CD4-positive, alpha-beta T cell treated with Interleukin-21 for 1 hour (primary cell): ENCODE measurements around the gene TASP1.

Source experiments
- DNase-seq: peaks from one replicate; pipeline ENCODE4 v3.0.0-alpha.2; 2020

The TASP1 gene

GRCh38 chr20:13563854-13564253, 74.9 kb downstream of the TASP1 start:
- DNase-seq, result no peak

DNA sequence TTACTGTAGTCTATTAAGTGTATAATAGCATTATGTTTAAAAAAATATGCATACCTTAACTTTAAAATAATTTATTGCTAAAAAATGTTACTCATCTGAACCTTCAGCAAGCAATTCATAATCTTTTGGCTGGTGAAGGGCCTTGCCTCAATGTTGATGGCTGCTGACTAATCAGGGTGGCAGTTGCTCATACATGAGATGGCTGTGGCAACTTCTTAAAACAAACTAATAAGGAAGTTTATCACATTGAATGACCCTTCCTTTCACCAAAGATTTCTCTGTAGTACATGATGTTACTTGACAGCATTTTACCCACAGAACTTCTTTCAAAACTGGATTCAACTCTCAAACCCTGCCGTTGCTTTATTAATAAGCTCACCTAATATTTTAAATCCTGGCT, 84.0 kb downstream of the TASP1 start:
- DNase-seq, result no peak

GRCh38 chr20:13554076-13554475, 84.7 kb downstream of the TASP1 start:
- DNase-seq, result no peak

GRCh38 chr20:13552061-13552460, 86.7 kb downstream of the TASP1 start:
- DNase-seq, result no peak

DNA sequence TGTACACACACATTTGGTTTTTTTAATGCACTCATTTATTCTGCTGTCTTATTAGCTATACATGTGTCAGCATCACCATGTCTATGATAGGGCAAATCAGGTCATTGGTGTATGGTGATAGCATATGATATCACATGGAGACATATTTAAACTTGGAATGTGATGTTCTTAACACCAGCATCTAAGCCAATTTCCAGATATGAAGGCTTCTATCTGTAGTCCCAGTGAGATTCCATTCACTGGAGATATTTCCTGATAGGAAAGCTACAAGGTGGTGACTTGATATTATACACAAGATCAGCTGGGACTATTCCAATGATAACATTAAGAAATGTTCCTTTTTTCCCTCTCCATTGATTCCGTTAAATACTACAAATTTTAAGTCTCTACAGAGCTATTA, 89.3 kb downstream of the TASP1 start:
- DNase-seq, result no peak

DNA sequence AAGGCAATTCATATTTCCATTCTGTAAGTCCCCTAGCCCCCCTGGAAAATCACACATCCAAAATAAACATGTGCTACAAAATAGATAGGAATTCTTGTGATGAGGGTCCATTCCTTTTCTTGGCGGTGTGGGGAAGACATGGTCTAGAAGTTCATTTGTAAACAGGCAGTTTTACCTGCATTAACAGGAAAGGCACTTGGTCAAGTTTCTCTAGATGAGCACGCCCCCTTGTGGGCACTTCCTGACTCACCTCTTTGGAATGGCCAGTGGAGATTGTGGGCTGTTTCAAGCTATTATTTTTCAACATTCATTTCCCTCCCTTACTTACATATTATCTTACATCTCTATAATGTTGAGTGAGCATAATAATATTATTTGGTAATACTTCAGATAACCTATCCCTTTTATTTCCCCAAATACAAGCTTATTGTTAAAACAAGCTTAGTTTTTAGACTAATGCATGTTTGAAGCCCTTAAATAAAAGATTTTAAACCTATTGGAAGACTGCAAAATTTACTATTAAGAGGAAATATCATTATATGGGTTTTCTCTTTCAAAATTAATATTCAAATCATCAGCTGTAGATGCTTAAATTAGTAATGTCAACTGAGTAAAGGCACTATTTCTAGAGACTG, 92.1 kb downstream of the TASP1 start:
- DNase-seq, result peak; percentile 57

DNA sequence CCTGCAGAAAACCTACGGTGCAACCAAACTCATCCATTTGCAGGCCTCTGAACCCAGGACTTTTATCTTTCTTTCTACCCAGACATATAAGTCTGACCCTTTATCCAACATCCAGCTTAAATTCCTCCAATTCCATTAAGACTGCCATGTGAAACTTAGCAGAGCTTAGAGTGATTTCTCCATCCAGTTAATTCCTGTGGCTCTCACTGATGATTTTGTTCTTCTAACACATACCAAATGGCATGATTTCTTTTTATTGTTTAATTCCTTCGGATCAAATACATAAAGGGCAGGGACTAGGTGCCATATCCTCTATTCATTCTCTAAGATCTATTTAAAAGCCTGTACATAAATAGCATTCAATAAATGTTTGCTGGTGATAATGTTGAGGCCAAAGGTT, 92.9 kb downstream of the TASP1 start:
- no peak for DNase-seq

- DNase-seq, result no peak
Observed at GRCh38 chr20:13543783-13544182, 94.9 kb downstream of the TASP1 start.

GRCh38 chr20:13535627-13536026, 103.1 kb downstream of the TASP1 start:
- no peak for DNase-seq

- DNase-seq, result no peak
Observed at GRCh38 chr20:13533946-13534345, 104.8 kb downstream of the TASP1 start.

- no peak for DNase-seq
Observed at GRCh38 chr20:13530146-13530545, 108.6 kb downstream of the TASP1 start.

DNA sequence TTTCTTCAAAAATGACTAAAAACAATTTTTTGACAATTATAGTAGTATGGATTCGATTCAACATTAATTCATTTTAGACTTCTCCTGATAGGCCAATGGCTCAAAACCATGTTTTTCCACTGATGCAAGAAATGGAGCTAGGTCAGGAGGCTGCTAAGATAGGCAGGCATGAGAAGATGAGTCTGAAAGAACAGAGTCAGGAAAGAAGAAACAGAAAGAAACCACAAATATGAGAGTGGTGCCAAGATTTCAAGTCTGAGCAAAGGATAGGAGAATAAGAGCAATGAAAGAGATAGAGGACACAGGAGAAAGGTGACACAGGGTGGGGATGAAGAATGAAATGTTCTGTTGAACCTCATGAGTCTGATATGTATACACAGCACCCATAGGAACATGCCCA, 112.2 kb downstream of the TASP1 start:
- no peak for DNase-seq

DNA sequence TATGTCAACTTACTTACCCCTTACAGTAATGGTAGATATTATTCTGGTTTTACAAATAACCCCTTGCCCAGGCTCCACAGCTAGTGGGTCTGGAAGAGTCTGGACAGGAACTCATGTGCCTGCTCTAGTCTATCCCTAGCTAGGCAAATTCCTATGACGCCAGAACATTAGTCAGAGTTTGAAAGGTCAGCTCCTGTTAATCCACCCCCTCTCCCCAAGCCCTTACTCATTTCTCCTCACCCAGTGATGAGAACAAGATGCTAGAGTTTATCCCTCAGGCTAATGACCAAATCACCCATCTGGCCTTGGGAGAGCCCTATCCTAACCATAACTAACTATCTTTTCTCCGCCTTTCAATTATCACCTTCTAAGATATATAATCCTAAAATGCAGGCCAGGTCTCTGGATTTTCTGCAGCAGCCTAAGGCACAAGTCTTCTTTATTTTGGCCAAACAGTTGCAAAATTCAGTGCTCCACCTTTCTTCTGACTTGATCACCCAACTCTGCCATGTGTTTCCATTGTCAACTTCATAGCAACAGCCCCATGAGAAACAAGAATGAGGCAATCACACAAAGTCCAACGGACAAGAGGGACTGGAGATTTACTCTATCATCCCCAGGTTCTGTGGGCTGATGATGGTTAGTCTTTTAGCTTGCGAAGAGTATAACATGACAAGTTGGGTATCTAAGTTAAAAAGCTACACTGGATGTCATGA, 113.3 kb downstream of the TASP1 start:
- DNase-seq, result no peak

GRCh38 chr20:13524339-13524738, 114.4 kb downstream of the TASP1 start:
- no peak for DNase-seq

DNA sequence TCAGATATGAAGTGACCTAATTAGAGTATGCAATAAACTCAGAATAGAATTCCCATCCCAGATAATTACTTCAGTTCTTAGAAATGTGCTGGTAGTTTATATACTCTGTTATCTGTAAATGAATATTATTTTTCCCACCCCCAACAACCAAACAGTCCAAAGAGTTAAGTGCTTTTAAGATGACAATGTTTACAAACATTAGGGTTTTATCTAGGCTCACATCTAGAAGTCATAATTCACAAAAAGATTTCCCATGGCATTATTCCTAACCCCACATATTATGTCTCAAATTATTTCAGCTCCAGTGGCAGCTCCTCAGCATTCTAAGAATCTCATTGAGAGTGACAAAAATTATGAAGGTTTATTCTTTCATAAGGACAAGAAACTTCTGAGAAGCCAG, 120.9 kb downstream of the TASP1 start:
- no peak for DNase-seq

DNA sequence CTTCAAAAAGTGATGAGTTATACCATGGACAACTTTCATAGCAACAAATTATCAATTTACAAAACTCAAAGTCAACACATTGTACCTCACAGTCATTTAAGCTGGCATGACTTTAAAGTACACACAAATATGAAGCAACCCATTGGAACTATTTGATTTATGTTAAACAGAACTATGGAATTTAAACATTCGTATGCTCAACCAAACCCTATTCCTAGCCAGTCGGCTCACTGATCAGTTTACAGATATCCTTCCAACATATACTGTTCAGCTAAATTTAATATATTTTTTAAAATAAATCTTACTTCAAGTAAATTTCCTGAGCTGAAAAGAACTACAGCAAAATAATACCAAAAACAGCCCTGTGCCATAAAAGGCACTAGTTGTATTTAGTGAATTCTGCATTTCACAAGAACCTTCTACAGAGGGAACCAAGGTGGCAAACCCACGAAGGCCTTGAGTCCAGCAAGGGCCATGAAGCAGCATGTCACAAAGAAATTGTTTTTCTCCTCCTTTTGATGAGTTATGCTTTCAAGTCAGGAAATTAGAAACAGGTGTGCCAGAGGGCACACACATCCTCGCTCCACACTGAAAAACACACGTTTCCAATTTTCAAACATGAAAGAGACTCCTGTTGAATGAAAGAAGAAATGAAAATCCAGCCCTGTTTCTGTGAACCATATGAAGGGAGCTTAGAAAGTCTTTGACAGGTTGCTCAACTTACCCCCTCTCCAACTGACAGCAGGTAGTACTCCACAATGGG, 122.8 kb downstream of the TASP1 start:
- DNase-seq, result no peak

DNA sequence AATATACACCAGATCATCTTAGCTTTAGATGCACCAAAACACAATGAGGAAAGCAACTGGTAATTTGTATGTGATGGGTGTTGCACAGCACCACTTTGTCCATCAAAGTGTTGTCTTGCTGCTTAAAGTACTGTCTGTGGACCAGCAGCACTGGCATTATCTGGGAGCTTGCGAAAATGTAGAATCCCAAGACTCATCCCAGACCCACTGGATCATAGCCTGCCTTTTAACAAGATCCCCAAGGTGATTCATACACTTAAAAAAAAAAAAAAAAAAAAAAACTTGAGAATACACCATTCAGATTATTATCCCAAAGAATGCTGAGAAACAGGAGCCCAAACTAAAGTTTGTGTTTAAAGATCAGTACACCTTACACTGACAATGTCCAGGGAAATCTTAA, 123.4 kb downstream of the TASP1 start:
- no peak for DNase-seq

DNA sequence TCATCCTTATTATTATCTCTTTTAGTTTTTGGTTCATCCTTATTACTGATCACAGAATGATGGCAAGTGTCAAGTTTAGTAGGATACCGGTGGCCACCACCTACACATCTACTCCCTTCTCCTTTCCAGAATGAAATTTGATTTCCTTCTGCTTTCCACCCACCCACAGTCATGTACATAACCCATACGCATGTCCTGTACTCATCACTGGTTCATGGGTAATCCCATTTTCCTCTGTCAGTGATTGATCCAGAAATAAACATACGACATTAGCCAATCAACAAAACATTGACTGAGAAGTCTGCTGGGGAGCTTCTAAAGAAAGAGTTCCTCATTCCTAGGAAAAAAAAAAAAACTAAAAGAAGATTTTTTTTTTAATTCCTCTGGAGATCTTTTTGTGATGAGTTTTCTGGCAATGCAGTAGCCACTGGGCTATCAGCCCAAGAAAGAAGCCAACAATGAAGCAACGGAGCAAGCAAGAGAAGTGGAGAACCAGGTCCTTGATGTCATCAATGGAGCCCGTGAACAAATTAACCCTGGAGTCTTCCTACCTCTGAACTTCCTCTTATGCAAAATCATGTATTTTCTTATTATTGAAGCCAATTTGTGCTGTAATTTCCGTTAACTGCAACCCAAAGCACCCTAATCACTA, 127.8 kb downstream of the TASP1 start:
- DNase-seq, result no peak

DNA sequence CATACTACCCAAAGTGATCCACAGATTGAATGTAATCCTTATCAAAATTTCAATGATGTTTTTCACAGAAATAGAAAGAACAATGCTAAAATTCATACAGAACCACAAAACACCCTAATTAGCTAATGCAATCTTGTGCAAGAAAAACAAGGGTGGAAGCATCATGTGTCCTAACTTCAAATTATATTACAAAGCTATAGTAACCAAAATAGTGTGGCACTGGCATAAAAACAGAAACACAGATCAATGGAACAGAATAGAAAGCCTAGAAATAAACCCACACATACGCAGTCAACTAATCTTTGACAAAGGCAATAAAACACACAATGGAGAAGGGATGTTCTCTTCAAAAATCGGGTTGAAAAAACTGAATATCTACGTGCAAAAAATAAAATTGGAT, 131.1 kb downstream of the TASP1 start:
- no peak for DNase-seq

DNA sequence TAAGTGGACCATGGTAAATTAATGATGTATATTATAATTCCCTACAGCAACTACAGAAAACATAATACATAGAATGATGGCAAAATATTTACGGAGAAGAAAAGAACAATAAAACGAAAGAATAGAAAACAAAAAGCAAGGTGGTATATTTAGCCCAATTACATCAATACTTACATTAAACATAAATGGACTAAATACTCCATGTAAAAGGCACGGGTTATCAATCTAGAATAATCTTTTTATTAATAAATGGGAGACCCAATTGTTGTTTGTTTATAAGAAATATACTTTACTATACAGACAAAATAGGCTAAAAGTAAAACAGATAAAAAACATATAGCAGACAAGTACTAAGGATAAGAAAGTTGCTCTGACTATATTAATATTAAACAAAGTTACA, 137.2 kb downstream of the TASP1 start:
- no peak for DNase-seq

DNA sequence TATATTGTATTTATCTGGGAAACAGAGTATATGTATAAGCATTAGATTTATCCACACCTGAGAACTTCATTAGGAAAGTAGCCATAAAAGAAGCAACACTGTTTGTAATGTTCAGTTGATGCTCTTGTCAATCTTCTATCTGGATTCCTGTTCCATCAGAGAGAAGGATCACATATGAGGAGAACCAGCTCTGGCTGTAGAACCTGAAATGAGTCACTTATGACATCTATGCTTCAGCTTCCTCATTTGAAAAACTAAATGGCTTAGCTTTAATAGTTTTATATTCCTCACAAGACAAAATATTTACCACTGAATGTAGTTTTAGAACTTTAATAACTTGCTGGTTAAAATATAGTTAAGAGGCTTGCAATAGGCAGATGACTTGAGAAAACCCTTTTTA, 144.7 kb downstream of the TASP1 start:
- no peak for DNase-seq

DNA sequence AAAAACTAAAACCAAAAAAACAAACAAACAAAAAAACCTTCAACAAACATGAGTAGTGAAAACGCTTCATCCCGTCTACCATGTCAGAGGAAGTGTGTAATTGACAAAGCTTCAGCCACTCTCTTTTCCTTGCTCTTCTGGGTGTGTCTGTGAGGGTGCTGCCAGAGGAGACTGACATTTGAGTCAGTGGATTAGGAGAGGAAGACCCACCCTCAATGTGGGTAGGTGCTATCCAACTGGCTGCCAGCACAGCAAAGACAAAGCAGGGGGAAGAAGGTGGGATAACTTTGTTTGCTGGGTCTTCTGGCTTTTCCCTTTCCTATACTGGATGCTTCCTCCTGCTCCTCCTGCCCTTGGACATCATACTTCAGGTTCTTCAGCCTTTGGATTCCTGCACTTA, 145.6 kb downstream of the TASP1 start:
- DNase-seq, result no peak

DNA sequence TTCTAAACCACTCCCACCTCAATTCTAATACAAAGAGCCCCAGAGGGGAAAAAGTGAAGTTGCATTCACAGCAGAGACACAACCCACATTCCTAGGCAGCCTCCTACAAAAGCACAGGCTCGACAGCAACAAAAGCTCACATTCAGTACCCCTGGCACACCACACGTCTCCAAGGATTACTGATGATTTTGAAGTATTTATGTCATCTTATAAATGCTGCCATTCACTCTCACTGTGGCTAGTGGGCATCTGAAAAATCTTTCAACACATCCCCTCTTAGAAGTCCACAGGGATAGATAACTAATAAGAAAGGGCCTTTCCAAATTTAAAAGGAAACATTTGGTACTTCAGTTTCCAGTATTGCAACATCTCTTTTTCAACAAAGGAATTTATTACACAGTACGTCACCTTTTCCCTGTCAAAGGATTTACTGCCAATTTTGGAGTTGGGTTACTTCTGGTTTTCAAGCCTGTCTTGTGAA, 146.7 kb downstream of the TASP1 start:
- no peak for DNase-seq

- DNase-seq, result no peak
Observed at GRCh38 chr20:13487202-13487601, 151.5 kb downstream of the TASP1 start.
